Suprapubic skin (tissue), 4 donors: ENCODE results near the gene KRAS.

ENCODE experiments used
- CTCF ChIP-seq, 2 donors: fragments of 200-600 bp in 1 of 2; fragments of 450-650 bp in 1 of 2; sonication (generic) in 1 of 2; IDR thresholded peaks; one replicate each; pipeline ENCODE4 v1.5.1; 2016 to 2019; ENCODE audit warnings: antibody characterized with exemption in 2 of 2, mild to moderate bottlenecking in 1 of 2, moderate library complexity in 1 of 2
- EP300 ChIP-seq: sonication (generic); formaldehyde crosslinking; IDR thresholded peaks from one replicate; pipeline ENCODE4 v1.6.1; 2017; ENCODE audit warnings: antibody characterized with exemption
- POLR2A ChIP-seq, 2 donors: fragments of 450-650 bp; IDR thresholded peaks; one replicate each; pipeline ENCODE4 v1.6.1; 2017; ENCODE audit warnings: antibody characterized with exemption in 2 of 2, mild to moderate bottlenecking in 2 of 2, moderate library complexity in 2 of 2
- POLR2AphosphoS5 ChIP-seq, 3 donors: sonication (generic); formaldehyde crosslinking; IDR thresholded peaks; one replicate each; pipeline ENCODE4 v1.6.1; 2017; ENCODE audit warnings: antibody characterized with exemption in 3 of 3

DNA sequence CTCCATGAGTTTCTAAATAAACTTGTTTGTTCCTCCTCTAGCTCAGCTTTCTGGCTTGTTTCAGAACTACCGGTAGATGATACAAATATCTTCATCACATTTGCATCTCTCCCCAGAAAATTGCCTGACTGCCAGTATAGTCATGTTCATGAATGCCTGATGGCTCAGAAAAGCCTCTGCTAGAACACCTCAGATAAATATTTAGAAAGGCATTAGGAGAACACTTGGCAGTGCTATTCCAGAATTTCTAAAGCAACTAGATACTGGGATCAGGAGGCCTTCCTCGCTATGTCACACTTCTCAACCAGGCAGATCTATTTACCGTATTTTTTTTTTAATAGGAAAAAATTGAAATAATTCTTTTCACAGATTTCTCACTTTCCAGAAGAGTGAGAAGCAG, 32.3 kb upstream of the KRAS start:
- TF ChIP-seq POLR2A (IDR thresholded peaks at IDR 0.05) = no peak
- TF ChIP-seq CTCF (IDR thresholded peaks at IDR 0.05) = no peak
- no peak for TF ChIP-seq POLR2AphosphoS5 (IDR thresholded peaks at IDR 0.05)
- no peak for TF ChIP-seq EP300
